IPS-NIHi7 (cell line): ENCODE results near the gene PRMT3.
"Not testable (repeated sequence)": the region's sequence is repeated elsewhere in the genome, so short reads cannot be mapped to it uniquely, and the experiment has no call there.

Experiments
- DNase-seq: peaks from one replicate; pipeline ENCODE4 v3.0.0; 2012; ENCODE audit warnings: mixed read lengths; ENCODE audit errors: extremely low spot score

The PRMT3 gene

DNA sequence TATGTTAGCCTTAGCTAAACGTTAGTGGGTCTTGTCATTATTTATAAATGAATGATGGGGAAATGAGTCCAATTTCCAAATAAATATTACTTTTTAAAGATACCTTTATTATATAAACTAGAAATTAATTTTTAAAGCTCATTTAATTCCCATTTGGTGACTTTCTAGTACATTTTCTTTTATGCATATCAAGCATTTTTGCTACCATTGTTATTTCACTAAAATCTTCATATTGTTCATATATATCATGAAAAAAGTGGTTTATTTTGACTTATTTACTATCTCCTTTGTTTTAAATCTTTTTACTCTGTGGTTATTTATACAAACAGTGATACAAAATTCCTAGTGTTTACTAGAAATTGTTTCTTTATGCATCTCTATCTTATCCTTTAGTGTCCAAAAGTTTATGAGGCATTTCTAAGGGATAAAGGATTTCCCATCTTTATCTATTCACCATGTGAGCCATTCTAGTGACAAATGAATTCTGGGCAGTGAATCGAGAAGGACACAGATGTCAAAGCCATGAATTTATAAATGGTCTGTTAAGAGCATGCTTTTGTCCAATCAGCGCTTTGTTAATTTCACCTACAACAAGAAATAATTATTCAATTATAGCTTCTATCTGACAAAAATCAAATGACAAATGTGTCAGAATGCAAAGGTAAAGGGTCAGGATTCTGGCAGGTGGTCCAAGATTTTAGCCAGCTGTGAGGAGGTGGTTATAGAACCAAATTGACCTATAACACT, 70.6 kb downstream of the PRMT3 start:
- DNase-seq = no peak

GRCh38 chr11:20458905-20459632, 71.6 kb downstream of the PRMT3 start:
- no peak for DNase-seq

DNA sequence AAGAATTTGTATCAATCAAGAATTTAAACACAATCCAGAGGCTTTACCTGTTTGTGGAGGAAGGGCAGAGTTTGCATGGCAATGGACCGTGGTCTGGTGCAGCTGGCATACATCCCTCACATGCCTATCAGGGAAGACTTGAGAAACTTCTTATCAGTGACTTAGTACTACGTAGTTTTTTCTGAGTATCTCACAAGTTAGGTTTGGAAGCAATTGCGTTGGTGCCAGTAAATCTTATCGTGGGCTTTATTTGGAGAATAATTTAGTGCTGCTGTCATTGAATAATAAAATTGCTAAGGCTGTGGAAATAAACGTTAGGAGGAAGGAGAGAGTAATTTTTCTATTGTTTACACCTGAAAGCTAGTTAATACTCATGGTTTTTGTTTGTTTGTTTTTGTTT, 72.3 kb downstream of the PRMT3 start:
- no peak for DNase-seq

DNA sequence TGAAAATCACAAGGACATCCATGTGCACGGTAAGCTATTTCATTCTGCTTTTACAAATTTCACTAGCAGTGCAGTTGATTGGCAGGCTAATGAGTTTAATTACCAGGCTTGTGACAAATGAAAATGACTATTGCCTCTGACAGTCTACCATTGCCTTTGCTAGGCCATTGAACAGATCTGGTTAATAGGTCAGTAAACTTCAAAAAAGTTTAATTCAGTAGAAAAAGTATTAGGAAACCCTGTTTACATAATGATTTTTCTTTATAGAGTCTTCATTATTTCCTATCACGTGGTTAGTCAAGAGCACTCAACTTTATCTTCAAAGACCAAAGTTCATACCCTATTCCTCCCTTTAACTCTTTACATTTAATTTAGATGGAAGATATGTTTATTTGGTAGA, 77.0 kb downstream of the PRMT3 start:
- DNase-seq = no peak

GRCh38 chr11:20467487-20468185, 80.1 kb downstream of the PRMT3 start:
- no peak for DNase-seq

DNA sequence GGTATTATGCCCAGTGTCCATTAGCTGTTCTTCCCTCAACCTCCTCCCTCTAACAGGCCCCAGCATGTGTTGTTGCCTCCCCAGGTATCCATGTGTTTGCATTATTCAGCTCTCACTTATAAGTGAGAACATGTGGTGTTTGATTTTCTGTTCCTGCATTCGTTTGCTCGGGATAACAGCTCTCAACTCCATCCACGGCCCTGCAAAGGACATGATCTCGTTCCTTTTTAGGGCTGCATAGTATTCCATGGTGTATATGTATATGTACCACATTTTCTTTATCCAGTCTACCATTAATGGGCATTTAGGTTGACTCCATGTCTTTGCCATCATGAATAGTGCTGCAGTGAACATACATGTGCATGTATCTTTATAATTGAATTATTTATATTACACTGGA, 82.8 kb downstream of the PRMT3 start:
- no peak for DNase-seq

DNA sequence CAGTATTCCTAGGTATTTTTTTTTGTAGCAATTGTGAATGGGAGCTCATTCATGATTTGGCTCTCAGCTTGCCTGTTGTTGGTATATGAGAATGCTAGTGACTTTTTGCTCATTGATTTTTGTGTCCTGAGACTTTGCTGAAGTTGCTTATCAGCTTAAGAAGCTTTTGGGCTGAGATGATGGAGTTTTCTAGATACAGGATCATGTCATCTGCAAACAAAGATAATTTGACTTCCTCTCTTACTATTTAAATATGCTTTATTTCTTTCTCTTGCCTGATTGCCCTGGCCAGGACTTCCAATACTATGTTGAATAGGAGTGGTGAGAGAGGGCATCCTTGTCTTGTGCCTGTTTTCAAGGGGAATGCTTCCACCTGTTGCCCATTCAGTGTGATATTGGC, 84.4 kb downstream of the PRMT3 start:
- not testable (repeated sequence) for DNase-seq

- DNase-seq = no peak
Observed at GRCh38 chr11:20474176-20474881, 86.8 kb downstream of the PRMT3 start.

- no peak for DNase-seq
Observed at GRCh38 chr11:20474882-20475517, 87.5 kb downstream of the PRMT3 start.

DNA sequence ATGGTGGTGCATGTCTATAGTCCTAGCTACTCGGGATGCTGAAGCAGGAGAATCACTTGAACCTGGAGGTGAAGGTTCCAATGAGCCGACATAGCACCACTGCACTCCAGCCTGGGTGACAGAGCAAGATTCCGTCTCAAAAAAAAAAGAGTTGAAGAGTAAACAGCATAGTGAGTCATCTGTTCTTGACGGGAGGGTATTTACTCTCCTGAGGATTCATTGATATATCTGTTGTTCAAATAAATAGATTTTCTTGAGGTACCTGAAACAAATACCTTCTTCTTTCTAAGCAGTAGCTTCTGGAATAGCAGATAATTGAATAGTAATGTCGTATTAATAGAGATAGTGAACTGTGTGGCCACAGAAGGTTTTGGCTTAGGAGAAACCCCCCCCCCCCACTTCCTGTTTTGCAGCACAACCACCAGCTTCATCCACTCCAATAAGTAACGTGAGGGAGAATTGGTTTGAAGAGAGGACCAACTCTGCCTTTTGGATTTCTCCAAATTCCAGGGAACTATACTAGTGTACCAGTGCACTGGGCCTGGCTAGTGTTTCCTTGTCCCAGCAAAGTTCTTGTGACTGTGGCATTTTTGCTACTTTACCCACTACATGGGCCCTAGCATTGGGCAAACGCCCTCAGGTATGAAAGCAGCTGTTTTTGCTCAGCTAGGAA, 90.0 kb downstream of the PRMT3 start:
- no peak for DNase-seq

GRCh38 chr11:20479513-20479912, 92.0 kb downstream of the PRMT3 start:
- DNase-seq = no peak

GRCh38 chr11:20483931-20484330, 96.4 kb downstream of the PRMT3 start:
- no peak for DNase-seq

DNA sequence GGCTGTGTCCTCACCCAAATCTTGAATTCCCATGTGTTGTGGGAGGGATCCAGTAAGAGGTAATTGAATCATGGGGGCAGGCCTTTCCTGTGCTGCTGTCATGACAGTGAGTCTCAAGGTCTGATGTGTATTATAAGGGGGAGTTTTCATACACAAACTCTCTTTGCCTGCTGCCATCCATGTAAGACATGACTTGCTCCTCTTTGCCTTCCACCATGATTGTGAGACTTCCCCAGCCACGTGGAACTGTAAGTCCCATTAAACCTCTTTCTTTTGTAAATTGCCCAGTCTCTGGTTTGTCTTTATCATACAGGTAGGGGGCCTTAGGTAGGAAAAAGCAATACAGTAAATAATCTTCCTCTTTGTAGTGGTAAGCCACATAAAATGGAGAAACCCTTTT, 96.9 kb downstream of the PRMT3 start:
- not testable (repeated sequence) for DNase-seq

- DNase-seq = no peak
Observed at GRCh38 chr11:20488352-20488751, 100.8 kb downstream of the PRMT3 start.

DNA sequence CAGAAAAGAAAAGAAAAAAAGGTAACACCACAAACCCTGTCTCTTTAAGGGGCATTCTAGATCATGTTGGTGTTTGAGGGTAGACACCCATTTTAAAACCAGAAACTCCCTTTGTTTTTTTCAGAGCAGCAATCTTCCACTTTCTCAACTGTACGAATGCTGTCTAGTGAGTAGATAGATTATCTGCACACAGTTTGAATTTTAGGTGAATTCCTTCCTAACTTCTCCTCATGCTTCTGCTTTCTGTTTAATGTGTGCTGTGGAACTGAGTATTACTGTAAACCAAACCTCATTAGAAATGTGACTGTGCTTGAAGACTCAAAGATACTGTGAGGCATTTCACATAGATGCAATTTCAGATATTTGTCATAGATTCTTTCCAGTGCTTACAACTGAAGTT, 102.4 kb downstream of the PRMT3 start:
- no peak for DNase-seq

DNA sequence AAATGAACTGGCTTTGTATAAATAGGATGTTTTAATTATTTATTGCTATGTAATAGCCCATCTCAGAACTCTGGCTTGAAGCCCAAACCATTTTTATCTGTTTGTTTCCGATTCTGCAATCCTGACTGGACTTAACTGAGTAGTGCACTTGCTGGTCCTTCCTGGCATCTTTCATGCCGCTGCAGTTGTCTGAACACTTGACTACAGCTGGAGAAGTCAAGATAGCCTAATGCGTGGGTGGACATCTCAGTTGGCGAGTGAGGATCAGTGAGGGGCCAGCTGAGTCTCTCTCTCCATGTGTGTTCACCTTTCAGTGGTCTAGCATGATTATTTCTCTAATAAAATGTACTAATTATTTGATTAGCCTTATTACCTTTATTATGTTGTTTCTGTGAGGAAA, 105.8 kb downstream of the PRMT3 start:
- no peak for DNase-seq

DNA sequence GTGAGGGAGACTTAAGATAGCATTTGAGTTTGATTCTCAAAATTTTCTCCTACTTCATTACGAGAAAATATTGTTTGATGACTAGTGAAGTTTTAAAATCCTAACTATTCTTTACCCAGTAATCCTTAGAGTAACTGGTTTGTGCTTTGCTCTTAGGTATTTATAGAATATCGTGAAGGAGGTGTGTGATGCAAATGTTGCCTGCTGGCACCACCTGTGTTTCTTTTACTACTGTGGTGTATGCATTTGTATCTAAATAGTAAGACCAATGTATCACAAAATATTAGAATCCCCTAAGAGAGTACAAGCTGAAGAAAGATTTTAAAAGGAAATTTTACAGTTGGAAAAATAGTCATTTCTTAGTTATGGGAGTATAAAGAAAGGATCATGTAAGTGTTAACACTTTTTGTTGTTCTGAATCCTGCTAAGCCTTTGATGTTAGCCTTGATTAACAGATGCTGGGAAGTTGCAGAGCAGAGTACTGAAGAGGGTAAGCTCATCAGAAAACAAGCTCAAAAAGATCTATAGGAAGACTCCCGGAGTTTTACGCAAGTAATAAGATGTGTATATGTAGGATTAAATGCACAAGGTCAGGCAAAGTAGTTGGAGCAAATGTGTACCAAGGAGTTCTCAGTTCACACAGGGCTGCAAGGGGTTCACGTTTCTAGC, 109.7 kb downstream of the PRMT3 start:
- DNase-seq = no peak

GRCh38 chr11:20501252-20501651, 113.7 kb downstream of the PRMT3 start:
- no peak for DNase-seq

DNA sequence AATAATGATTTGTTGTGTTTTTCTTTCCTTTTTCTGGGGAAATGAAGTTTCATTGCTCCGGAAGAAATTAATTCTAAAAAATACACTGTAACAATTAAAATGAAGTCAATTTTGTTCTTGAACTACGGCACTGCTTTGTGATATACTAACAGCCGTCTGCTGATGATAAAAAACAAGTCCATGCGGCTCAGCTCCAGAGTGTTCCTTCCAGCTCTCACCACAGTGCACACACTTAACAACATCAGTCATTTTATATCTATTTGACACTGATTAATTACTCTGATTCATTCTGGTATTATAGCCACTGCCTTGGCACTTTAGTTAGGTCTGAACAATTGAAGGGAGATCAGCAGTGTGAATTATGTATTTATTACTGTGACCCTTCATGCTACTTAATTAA, 114.5 kb downstream of the PRMT3 start:
- no peak for DNase-seq

- DNase-seq = no peak
Observed at GRCh38 chr11:20511982-20512381, 124.5 kb downstream of the PRMT3 start.

GRCh38 chr11:20512869-20513268, 125.4 kb downstream of the PRMT3 start:
- DNase-seq = no peak
